GM15510 (cell line): Measurements from ENCODE around the gene RP2.

Experiments used
- POLR2A ChIP-seq: IDR thresholded peaks from 3 replicates; pipeline ENCODE4 v1.6.1; 2011; ENCODE audit warnings: borderline replicate concordance; ENCODE audit not compliant: insufficient read length; ENCODE audit errors: extremely low read depth

Gene RP2

DNA sequence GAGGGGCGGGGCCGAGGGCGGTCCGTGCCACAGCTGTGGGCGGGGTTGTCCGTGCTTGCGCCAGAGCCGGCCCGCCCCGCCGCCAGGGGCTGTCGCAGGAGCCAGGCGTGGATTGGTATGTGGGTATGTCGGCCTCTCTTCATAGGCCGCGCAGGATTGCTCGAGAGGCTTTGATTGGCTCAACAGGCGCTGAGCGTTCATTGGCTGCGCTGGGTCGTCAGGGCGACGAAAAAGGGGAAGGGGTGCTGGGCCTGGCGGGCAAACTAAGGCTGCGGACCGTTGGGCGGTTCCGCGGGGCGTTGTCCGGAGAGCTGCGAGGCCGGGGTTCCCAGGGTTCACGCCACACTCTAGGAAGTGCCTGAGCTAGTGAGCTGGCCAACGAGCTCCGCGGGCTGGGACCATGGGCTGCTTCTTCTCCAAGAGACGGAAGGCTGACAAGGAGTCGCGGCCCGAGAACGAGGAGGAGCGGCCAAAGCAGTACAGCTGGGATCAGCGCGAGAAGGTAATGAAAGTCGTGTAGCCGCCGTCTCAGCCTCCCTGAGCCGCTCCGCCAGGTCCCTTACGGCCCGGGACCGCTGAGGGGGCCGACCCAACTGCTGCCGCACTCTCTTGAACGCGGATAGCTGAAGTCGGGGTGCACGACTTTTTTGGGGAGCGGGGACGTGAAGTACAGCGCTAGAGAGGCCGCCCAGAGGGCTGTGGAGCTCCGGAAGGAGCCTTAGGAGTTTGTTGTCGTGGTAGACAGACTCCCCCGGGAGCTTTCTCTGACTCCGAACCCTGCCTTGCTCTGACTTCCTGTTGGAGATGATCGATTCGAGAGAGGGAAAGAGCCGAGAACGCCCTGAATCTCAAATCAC is at the start of gene RP2:
RP2 (plus strand) TSS at position 343 of the 857 bp plus-strand sequence; CDS start at position 401, 58 bp downstream.
- peak; percentile 66 for TF ChIP-seq POLR2A

- no peak for TF ChIP-seq POLR2A
These were observed 47.9 kb upstream of the RP2 start for GRCh38 chrX:46788902-46789301.

DNA sequence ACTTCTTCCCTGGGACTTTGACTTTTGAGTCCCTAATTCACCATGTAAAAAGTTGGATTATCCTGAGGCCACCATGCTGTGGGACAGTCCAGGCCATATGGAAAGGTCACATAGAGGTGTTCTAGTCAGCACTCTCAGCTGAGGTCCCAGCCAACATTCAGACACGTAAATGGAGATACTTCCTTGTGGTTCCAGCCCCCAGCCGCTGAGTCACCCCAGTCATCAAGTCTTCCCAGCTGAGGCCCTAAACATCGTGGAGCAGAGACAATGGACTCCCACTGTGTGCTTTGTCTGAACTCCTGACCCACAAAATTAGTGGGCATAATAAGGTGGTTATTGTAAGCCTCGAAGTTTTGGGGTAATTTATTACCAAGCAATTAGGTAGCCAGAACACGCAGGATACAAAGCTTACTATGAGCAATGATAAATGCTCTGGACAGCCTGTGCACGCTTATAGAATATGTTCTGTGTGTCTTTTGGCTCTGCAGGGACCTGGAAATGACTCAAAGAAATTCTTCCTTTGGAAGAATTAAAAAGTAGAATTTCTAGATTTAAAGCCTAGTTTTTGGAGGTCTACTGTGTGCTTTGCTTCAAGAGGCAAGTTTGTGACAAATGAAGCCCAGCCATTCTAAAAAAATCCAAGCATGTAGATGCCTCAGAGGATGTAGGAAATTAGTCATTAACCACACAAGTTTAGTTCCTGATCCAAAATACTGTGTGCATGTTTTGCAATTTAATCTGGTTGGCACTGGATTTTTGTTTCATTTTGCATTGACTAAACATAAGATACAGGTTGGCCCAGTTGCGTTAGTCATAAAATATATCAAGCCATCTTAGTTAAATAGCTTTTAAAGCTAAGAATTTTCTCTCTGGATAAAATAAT is 44.7 kb upstream of the RP2 start:
- TF ChIP-seq POLR2A: no peak

DNA sequence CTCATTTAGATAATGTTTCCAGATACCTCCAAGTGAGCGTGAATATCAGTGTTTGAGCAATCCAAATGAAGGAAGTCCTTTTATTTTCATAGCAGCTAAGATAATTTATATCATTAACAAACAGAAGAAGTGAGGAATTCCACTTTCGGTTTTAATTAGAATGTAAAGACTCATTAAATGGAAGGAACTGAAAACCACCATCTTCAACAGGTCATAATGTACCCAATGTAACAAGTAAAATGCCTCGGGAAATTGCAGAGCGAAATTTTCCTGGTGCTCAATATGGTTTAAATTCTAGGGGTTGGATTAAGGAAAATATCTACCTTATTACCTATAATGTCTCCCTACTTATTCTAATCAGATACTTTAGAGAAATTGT is 44.0 kb upstream of the RP2 start:
- TF ChIP-seq POLR2A: no peak

GRCh38 chrX:46793386-46794143 is 43.3 kb upstream of the RP2 start:
- no peak for TF ChIP-seq POLR2A

DNA sequence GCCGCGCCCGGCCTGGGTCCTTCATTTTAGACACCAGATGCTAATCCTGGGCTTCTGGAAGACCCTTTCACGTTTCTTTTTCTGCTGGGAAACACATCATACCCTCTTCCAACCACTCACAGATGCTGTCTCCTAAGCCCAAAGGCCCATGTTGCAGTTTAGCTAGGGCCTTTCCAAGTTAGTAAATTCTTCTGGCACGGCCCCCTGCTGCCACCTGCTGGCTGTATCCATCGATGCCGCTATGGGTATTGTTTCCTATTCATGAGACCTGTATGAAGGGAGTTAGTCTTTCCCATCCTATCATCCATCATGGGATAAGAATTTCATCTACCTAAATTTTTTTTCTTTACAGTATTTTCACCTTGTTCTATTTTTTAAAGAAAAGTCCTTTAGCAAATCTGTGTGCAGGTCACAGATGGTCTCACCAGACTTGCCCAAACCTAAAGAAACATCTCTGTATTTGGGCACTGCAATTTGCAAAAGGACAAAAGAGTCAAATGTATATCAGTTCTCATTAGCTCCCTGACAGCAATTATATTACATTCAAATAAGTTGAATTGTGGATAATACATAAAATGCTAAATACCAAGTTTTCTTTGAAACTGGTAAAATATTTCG is 40.2 kb upstream of the RP2 start:
- no peak for TF ChIP-seq POLR2A

- no peak for TF ChIP-seq POLR2A
These were observed 33.7 kb upstream of the RP2 start for GRCh38 chrX:46803140-46803539.

DNA sequence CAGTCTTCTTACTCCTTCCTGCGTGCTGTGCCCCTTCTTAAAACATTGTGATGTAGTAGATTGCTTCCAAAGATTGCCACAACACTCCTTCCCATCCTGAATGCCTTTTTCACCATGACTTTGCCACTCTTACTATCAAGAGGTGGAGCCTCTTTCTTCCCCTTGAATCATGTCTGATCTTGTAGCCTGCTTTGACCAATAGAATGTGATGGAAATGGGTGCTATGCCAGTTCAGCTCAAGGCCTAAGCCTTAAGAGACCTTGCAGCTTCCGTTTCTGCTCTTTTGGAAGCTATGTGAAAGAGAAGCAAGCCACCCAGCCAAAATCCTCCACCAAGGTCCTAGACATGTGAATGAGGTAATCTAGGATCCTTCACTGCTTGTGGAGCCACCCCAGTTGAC is 31.6 kb upstream of the RP2 start:
- no peak for TF ChIP-seq POLR2A

DNA sequence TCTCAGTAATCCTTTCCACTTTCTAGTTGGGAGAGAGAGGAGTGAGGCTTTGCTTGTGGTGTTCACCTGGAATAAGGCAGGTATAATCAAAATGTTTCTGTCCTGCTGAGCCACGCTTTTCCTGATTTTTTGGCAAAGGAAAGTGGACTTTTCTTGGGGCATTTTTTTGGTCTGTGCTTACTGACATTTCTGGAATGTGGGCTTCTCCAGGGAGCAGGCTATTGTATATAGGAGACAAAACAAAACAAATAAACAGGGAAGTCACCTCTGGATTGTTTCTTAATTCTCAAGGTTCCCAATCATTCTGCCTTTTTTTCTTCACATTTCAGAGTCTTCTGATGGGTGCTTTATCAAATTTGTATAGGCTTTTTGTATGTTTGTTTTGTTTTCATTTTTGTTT is 25.7 kb upstream of the RP2 start:
- no peak for TF ChIP-seq POLR2A

DNA sequence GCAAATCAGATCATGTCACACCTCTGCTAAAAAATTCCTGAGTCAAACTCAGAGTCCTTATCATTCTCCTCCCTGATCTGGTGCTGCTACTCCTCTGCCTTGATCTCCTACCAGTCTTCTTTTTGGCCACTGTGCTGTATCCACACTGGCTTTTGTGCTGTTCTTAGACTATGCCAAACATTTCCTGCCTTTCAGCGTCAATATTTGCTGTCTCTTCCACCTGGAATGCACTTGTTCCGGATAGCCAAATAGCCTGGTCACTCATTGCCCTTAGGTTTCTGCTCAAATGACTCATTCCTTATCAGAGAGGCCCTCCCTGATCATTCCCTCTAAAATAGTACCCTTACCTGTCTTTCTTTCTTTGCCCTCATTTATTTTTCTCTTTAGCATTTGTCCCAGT is 24.4 kb upstream of the RP2 start:
- no peak for TF ChIP-seq POLR2A

GRCh38 chrX:46814966-46815365 is 21.9 kb upstream of the RP2 start:
- no peak for TF ChIP-seq POLR2A

GRCh38 chrX:46819136-46819535 is 17.7 kb upstream of the RP2 start:
- TF ChIP-seq POLR2A: no peak

GRCh38 chrX:46820391-46821100 is 16.3 kb upstream of the RP2 start:
- no peak for TF ChIP-seq POLR2A

DNA sequence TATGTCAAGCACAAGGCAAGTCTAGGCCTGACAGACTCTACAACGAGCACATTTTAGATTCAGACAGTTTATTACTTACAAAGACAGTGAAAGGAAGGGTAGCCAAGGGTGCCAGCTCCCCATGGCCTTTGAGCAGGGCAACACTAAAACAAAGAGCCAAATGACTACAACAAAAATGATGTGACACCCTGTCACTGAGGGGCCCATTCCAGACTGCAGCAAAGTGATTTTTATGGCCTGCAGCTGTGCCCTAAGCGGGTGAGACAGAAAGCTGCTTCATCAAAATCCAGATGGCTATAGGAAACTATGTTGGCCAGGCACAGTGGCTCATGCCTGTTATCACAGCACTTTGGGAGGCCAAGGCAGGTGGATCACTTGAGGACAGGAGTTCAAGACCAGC is 13.4 kb upstream of the RP2 start:
- no peak for TF ChIP-seq POLR2A
